Measurements from ENCODE around the gene GJB4. TPM values are rescaled to one million over a fixed set of nuclear protein-coding genes. Genes with fewer than 3 reads are reported as not detected.

GJB4 gene
- total and polyA plus RNA-seq, 4 donors, result 0.06 to 0.29 (median 0.12) TPM; not detected in 1

GRCh38 chr1:34712007-34712688 is 47.4 kb upstream of the GJB4 start:
- 65 to 74% methylated on average over 7 of the region's 7 CpGs for WGBS, 2 donors
- no peak overlapping the region for H3K27ac ChIP-seq (ENCODE audit: low read depth in 1 of 2, low read length in 1 of 2)
- ATAC-seq (ENCODE audit: insufficient read depth, low FRiP score) (no peak), DNase-seq (no peak)
- no peaks in the 10 kb centered on the region for H3K4me1 ChIP-seq (ENCODE audit: control insufficient read depth in 5 of 5, insufficient read depth in 5 of 5, low read length in 5 of 5)
- H3K9me3 ChIP-seq (ENCODE audit: control insufficient read depth in 4 of 4, insufficient read depth in 3 of 4, low read length in 3 of 4), result peaks cover 0 to 3% (median 0%) of the 10 kb centered on the region in 4 donors
- TF ChIP-seq, protein P1, sequence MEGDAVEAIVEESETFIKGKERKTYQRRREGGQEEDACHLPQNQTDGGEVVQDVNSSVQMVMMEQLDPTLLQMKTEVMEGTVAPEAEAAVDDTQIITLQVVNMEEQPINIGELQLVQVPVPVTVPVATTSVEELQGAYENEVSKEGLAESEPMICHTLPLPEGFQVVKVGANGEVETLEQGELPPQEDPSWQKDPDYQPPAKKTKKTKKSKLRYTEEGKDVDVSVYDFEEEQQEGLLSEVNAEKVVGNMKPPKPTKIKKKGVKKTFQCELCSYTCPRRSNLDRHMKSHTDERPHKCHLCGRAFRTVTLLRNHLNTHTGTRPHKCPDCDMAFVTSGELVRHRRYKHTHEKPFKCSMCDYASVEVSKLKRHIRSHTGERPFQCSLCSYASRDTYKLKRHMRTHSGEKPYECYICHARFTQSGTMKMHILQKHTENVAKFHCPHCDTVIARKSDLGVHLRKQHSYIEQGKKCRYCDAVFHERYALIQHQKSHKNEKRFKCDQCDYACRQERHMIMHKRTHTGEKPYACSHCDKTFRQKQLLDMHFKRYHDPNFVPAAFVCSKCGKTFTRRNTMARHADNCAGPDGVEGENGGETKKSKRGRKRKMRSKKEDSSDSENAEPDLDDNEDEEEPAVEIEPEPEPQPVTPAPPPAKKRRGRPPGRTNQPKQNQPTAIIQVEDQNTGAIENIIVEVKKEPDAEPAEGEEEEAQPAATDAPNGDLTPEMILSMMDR (IDR thresholded peaks at IDR 0.05; ENCODE audit: control extremely low read depth, extremely low read depth), result no peak
- no peak overlapping the region for H3K9ac ChIP-seq (ENCODE audit: insufficient read depth in 1 of 2, low read length in 2 of 2)
- H3K27me3 ChIP-seq (ENCODE audit: control insufficient read depth in 3 of 3, insufficient read depth in 3 of 3, low read length in 2 of 3), result peaks cover 0 to 4% (median 0%) of the 10 kb centered on the region in 3 donors
- no peaks in the 10 kb centered on the region for H3K36me3 ChIP-seq (ENCODE audit: control insufficient read depth in 4 of 4, insufficient read depth in 4 of 4, low read length in 4 of 4)
- no peak overlapping the region for H3K4me3 ChIP-seq

DNA sequence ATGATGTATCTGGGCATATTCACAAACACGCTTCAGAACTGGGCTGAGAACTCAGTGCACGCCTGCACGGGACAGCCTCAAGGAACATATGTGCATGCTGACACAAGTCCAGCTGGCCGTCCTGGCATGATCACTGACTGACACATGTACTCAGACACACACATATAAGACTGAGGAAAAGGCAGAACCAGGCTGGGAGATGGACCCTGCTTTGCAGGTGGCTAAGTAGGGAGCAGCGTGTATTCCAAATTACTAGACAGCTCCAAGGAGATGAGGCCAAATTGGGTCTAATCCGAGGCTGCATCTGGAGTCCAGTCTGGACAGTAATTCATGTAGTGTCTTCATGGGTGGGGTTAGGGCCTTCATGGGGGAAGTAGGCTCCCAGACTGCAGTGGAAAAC is 46.1 kb upstream of the GJB4 start:
- no peaks in the 10 kb centered on the region for H3K4me1 ChIP-seq (ENCODE audit: control insufficient read depth in 5 of 5, insufficient read depth in 5 of 5, low read length in 5 of 5)
- TF ChIP-seq, protein P1 (IDR thresholded peaks at IDR 0.05; ENCODE audit: control extremely low read depth, extremely low read depth), result no peak
- H3K27me3 ChIP-seq (ENCODE audit: control insufficient read depth in 3 of 3, insufficient read depth in 3 of 3, low read length in 2 of 3), result peaks cover 0 to 4% (median 0%) of the 10 kb centered on the region in 3 donors
- H3K27ac ChIP-seq (ENCODE audit: low read depth in 1 of 2, low read length in 1 of 2), result no peak overlapping the region
- H3K9me3 ChIP-seq (ENCODE audit: control insufficient read depth in 4 of 4, insufficient read depth in 3 of 4, low read length in 3 of 4), result peaks cover 0 to 5% (median 0%) of the 10 kb centered on the region in 4 donors
- no peaks in the 10 kb centered on the region for H3K36me3 ChIP-seq (ENCODE audit: control insufficient read depth in 4 of 4, insufficient read depth in 4 of 4, low read length in 4 of 4)
- H3K9ac ChIP-seq (ENCODE audit: insufficient read depth in 1 of 2, low read length in 2 of 2), result no peak overlapping the region
- H3K4me3 ChIP-seq, result no peak overlapping the region
- no peak for ATAC-seq (ENCODE audit: insufficient read depth, low FRiP score)
- DNase-seq, result no peak
- 83 to 89% methylated on average over 6 of the region's 6 CpGs for WGBS, 2 donors

- TF ChIP-seq, protein P1 (IDR thresholded peaks at IDR 0.05; ENCODE audit: control extremely low read depth, extremely low read depth), result no peak
- H3K4me1 ChIP-seq (ENCODE audit: control insufficient read depth in 5 of 5, insufficient read depth in 5 of 5, low read length in 5 of 5), result no peaks in the 10 kb centered on the region
- no peaks in the 10 kb centered on the region for H3K36me3 ChIP-seq (ENCODE audit: control insufficient read depth in 4 of 4, insufficient read depth in 4 of 4, low read length in 4 of 4)
- H3K9ac ChIP-seq (ENCODE audit: insufficient read depth in 1 of 2, low read length in 2 of 2), result no peak overlapping the region
- H3K27me3 ChIP-seq (ENCODE audit: control insufficient read depth in 3 of 3, insufficient read depth in 3 of 3, low read length in 2 of 3), result peaks cover 0 to 4% (median 0%) of the 10 kb centered on the region in 3 donors
- no peak overlapping the region for H3K4me3 ChIP-seq
- ATAC-seq (ENCODE audit: insufficient read depth, low FRiP score) (no peak), DNase-seq (no peak)
- 35 to 46% methylated on average over 3 of the region's 3 CpGs for WGBS, 2 donors
- no peak overlapping the region for H3K27ac ChIP-seq (ENCODE audit: low read depth in 1 of 2, low read length in 1 of 2)
- peaks cover 0 to 5% (median 0%) of the 10 kb centered on the region in 4 donors for H3K9me3 ChIP-seq (ENCODE audit: control insufficient read depth in 4 of 4, insufficient read depth in 3 of 4, low read length in 3 of 4)
Measured at GRCh38 chr1:34714386-34714785, 45.2 kb upstream of the GJB4 start.
